GM12872 (cell line): ENCODE results near the gene C4orf51.

Source experiments
- CTCF ChIP-seq: IDR thresholded peaks from 3 replicates; pipeline ENCODE4 v1.5.1; 2011; ENCODE audit warnings: low read depth, mild to moderate bottlenecking, low read length, moderate library complexity; ENCODE audit not compliant: insufficient read depth

C4orf51 gene

GRCh38 chr4:145686991-145687390, 7.0 kb downstream of the C4orf51 start:
- no peak for TF ChIP-seq CTCF

GRCh38 chr4:145690610-145691009, 10.7 kb downstream of the C4orf51 start:
- no peak for TF ChIP-seq CTCF

GRCh38 chr4:145694929-145695328, 15.0 kb downstream of the C4orf51 start:
- TF ChIP-seq CTCF = no peak

- no peak for TF ChIP-seq CTCF
Measured at GRCh38 chr4:145697332-145697731, 17.4 kb downstream of the C4orf51 start.

- TF ChIP-seq CTCF = no peak
Measured at GRCh38 chr4:145698507-145698906, 18.6 kb downstream of the C4orf51 start.

- TF ChIP-seq CTCF = no peak
Measured at GRCh38 chr4:145703850-145704497, 24.0 kb downstream of the C4orf51 start.

GRCh38 chr4:145709336-145709735, 29.4 kb downstream of the C4orf51 start:
- no peak for TF ChIP-seq CTCF

GRCh38 chr4:145709843-145710242, 29.9 kb downstream of the C4orf51 start:
- TF ChIP-seq CTCF = no peak
